Smooth muscle cell of the brain vasculature (primary cell): ENCODE measurements around the gene DEFB131B.
"Not testable (repeated sequence)": the region's sequence is repeated elsewhere in the genome, so short reads cannot be mapped to it uniquely, and the experiment has no call there.

Experiments
- DNase-seq: peaks from one replicate; pipeline ENCODE4 v3.0.0-alpha.2; 2012; ENCODE audit warnings: low read depth, low spot score

Gene DEFB131B

DNA sequence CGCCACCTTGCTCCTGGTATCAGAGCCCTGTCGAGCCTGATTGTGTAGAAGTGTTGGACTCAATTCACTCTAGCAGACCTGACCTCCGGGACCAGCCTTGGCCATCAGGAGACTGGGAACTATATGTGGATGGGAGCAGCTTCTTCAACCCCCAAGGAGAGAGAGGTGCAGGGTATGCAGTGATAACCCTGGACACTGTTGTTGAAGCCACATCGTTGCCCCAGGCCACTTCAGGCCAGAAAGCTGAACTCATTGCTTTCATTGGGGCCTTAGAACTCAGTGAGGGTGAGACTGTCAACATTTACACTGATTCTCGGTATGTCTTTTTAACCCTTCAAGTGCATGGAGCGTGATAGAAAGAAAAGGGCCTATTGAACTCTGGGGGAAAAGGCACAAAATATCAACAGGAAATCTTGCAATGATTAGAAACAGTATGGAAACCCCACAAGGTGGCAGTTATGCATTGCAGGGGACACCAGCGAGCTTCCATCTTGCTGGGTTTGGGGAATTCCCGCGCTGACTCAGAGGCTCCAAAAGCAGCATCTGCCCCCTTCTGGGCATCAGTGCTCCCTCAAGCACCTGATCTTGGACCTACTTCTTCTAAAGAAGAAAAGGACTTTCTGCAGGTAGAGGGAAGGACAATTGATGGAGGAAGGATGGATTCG, 33.2 kb downstream of the DEFB131B start:
- not testable (repeated sequence) for DNase-seq

DNA sequence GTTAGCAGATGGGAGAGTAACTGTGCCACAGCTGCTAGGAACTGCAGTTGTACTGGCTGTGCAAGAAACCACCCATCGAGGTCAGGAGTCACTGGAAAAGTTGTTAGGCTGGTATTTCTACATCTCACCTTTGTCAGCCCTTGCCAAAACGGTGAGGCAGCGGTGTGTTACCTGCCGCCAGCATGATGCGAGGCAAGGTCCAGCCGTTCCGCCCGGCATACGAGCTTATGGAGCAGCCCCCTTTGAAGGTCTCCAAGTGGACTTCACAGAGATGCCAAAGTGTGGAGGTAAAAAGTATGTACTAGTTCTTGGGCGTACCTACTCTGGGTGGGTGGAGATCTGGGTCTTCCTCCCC, 33.7 kb downstream of the DEFB131B start:
- not testable (repeated sequence) for DNase-seq

- no peak for DNase-seq
These were observed 35.7 kb downstream of the DEFB131B start for GRCh38 chr11:71913756-71914526.

GRCh38 chr11:71914617-71915189, 36.5 kb downstream of the DEFB131B start:
- no peak for DNase-seq

DNA sequence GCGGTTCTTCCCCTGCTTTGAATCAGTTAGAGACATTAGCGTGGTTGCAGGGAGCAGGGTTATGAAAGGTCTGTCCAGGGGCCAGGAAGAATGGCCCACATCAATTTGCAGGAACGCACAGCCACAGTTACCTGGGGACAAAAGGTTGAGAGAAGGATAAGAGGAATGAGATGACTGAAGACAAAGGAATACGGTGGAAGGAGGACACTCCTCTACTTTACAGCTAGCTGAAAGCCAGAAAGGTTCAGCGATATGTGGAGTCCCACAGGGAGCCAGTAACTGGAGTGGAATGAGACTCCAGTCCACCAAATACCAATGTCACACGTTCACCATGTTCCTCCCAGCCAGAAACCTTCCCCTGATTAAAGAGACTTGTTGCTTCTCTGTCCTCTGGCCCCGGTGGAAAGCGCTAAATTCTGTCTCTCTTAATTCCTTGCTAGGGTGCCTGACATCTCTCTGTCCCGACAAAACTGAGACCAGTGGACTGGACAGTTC, 39.4 kb downstream of the DEFB131B start:
- no peak for DNase-seq

DNA sequence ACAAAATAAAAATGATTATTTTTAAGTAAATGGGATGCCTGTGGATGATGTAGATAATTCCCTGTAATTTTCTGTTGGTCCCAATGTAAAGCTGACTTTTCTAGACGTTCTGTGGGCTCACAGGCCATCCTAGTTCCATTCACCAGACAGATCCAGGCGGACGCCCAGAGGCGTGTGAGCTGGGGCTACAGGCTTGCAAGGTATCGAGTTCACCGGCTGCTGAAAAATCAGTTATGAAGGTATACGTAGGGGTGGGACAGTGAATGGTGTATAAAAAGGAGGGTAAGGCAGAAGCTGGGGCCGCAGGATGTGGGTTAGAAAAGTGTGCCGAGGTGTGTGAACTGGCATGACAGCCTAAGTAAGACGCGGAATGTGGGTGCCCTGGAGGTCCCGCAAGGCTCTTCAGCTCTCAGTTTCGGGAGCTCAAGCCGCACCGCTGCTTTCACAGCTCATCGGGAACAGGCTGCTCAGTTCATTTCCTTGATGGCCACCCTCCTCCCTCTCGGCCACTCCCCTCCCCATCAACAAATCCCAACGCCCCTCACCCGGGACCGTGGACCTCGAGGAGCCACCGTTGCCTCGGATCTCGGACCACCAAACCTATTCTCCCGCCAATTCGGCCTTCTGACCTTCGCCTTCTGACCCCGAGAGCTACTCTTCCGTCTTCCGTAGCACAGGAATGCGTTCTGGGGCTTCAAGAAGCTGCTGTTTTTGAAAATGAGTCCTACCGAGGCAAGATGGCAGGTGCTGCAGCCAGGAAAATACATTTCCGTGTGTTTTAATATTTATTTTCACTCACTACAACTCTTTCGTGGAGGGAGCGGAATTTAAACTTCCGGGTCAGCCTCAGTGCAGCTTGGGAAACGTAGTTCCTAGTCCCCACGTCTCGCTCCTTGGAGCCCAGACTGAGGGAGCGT, 49.8 kb downstream of the DEFB131B start, which contains the start of gene XNDC1N:
Gene XNDC1N, minus strand, starts transcription at position 775 of the 917 bp plus-strand sequence. CDS start 5,241 bp downstream, outside the sequence.
- peak; percentile 80 for DNase-seq

GRCh38 chr11:71928737-71929443, 50.6 kb downstream of the DEFB131B start, which contains the start of gene RNF121:
RNF121 (plus strand) TSS chr11:71929046; CDS start chr11:71929062, 16 bp downstream.
- DNase-seq, result peak; percentile 85

DNA sequence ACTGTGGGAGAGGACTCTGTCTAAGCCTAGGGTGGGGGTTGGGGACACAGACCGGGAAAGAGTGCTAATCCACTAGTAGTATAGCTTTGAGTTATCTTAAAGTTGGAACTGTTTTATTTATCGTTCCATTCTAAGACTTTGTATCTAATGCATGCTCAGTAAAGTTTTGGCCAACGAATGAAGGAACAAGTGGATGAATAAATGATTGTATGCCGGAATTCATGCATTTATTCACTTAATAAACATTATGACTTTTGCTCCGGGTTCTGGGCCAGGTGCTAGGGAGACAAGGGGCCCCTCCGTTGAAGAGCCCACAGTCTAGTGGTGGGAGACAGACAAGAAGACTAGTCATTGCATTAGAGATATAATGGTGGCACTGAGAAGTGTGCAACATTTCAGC, 51.2 kb downstream of the DEFB131B start:
- DNase-seq, result no peak

GRCh38 chr11:71930556-71931244, 52.4 kb downstream of the DEFB131B start:
- no peak for DNase-seq

- DNase-seq, result no peak
These were observed 53.0 kb downstream of the DEFB131B start for GRCh38 chr11:71931245-71931602.

- no peak for DNase-seq
These were observed 55.1 kb downstream of the DEFB131B start for GRCh38 chr11:71933141-71933933.
